Mesothelial cell of epicardium (in vitro differentiated cells): ENCODE results near the gene UQCRC2. TPM values are rescaled to one million over a fixed set of nuclear protein-coding genes. Genes with fewer than 3 reads are reported as not detected.
"Not testable (repeated sequence)": the region's sequence is repeated elsewhere in the genome, so short reads cannot be mapped to it uniquely, and the experiment has no call there.

Experiments used
- DNase-seq, 2 experiments: peaks; one replicate each; pipeline ENCODE4 v3.0.0; 2021; ENCODE audit warnings: low spot score in 2 of 2; ENCODE audit not compliant: unreplicated experiment in 2 of 2
- H3K27ac Mint-ChIP-seq: 2 replicates; pipeline ENCODE4 v1.8.0; 2021; ENCODE audit warnings: mixed read lengths
- H3K27me3 Mint-ChIP-seq: 2 replicates; pipeline ENCODE4 v1.8.0; 2021; ENCODE audit warnings: low read depth, mixed read lengths
- H3K36me3 Mint-ChIP-seq: 2 replicates; pipeline ENCODE4 v1.8.0; 2021; ENCODE audit warnings: mixed read lengths
- H3K4me1 Mint-ChIP-seq: 2 replicates; pipeline ENCODE4 v1.8.0; 2021; ENCODE audit warnings: mixed read lengths
- H3K4me3 Mint-ChIP-seq: 2 replicates; pipeline ENCODE4 v1.8.0; 2021; ENCODE audit warnings: mild to moderate bottlenecking, moderate library complexity, mixed read lengths
- H3K9me3 Mint-ChIP-seq: 2 replicates; pipeline ENCODE4 v1.8.0; 2021; ENCODE audit warnings: mixed read lengths
- total RNA-seq: library from RNA; stranded (reverse); gene quantifications from 3 replicates; pipeline ENCODE4 v1.2.1, GENCODE V29; 2021
- TF ChIP-seq, protein P1 (sequence below): fragments of 200-600 bp; sonication (generic); IDR thresholded peaks from one replicate; pipeline ENCODE4 v1.5.0; 2021; ENCODE audit warnings: antibody characterized with exemption; ENCODE audit not compliant: unreplicated experiment

The UQCRC2 gene
- total RNA-seq, 1 donor from 2014 or later = 199 TPM

DNA sequence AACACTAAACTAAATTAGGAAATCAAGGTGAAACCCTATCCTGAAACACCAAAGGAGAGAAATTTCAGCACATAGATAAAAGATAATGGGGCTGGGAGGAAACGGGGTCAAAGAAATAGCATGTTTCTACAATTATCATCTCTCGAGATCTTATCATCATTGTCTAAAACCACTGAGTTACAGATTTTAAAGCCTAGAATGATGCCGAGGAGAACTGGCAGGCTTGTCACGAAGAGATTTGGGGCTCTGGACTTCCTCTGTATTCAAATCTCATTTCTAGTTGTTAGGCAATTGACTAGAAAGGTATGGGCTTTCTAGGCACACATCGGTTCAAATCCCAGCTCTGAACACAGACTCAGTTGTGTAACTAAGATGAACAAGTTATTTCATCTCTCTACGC, 38.5 kb downstream of the UQCRC2 start:
- no peaks in the 10 kb centered on the region for H3K4me1 Mint-ChIP-seq
- no peak for DNase-seq
- no peak overlapping the region for H3K4me3 Mint-ChIP-seq
- peaks cover 3% of the 10 kb centered on the region for H3K36me3 Mint-ChIP-seq
- H3K9me3 Mint-ChIP-seq = no peaks in the 10 kb centered on the region
- TF ChIP-seq, protein P1, sequence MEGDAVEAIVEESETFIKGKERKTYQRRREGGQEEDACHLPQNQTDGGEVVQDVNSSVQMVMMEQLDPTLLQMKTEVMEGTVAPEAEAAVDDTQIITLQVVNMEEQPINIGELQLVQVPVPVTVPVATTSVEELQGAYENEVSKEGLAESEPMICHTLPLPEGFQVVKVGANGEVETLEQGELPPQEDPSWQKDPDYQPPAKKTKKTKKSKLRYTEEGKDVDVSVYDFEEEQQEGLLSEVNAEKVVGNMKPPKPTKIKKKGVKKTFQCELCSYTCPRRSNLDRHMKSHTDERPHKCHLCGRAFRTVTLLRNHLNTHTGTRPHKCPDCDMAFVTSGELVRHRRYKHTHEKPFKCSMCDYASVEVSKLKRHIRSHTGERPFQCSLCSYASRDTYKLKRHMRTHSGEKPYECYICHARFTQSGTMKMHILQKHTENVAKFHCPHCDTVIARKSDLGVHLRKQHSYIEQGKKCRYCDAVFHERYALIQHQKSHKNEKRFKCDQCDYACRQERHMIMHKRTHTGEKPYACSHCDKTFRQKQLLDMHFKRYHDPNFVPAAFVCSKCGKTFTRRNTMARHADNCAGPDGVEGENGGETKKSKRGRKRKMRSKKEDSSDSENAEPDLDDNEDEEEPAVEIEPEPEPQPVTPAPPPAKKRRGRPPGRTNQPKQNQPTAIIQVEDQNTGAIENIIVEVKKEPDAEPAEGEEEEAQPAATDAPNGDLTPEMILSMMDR = no peak
- H3K27ac Mint-ChIP-seq = no peak overlapping the region
- H3K27me3 Mint-ChIP-seq = no peaks in the 10 kb centered on the region

DNA sequence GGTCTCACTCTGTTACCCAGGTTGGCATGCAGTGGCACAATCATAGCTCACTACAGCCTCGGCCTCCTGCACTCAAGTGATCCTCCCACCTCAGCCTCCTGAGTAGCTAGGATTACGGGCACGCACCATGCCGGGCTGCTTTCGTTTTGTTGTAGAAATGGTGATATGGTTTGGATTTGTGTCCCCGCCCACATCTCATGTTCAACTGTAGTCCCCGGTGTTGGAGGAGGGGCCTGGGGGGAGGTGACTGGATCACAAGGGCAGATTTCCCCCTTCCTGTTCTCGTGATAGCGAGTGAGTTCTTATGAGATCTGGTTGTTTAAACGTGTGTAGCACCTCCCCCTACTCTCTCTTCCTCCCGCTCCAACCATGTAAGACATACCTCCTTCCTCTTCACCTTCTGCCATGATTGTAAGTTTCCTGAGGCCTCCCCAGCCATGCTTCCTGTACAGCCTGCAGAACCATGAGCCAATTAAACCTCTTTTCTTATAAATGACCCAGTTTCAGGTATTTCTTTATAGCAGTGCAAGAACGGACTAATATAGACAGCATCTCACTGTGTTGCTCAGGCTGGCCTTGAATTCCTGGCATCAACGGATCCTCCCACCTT, 41.8 kb downstream of the UQCRC2 start:
- no peak overlapping the region for H3K27ac Mint-ChIP-seq
- no peak overlapping the region for H3K4me3 Mint-ChIP-seq
- TF ChIP-seq, protein P1 = no peak
- H3K4me1 Mint-ChIP-seq = peaks cover 2% of the 10 kb centered on the region
- no peaks in the 10 kb centered on the region for H3K9me3 Mint-ChIP-seq
- H3K36me3 Mint-ChIP-seq = no peaks in the 10 kb centered on the region
- H3K27me3 Mint-ChIP-seq = no peaks in the 10 kb centered on the region
- DNase-seq = no peak

DNA sequence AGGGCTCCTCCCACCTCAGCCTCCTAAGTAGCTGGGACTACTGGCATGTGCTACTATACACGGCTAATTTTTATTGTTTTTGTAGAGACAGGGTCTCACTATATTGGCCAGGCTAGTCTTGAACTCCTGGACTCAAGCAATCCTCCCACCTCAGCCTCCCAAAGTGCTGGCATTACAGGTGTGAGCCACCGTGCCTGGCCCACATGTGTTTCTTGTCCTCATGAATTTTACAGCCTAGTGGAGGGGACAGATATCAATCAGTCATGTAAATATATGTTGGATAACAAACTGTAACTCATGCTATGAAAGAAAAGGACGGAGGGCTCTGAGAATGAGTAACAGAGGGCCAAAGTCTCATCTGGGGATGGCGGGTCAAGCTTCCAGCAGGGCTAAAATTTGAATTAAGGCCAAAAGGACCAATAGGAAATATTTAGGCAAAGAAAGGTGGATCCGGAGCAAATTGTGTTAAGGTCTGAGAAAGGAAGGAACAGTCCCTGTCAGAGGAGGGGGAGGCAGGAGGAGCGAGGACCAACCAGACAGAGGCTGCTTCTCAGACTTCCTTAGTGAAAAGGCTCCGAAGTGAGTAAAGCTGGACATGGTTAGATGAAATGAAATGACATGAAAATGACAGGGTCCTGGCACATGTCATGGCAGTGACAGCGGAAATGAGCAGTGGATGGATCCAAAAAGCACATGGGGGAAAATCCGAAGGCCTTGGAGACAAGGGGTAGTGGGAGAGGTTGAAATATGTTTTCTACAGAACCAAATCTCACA, 43.9 kb downstream of the UQCRC2 start:
- H3K4me1 Mint-ChIP-seq = peaks cover 8% of the 10 kb centered on the region
- no peak overlapping the region for H3K27ac Mint-ChIP-seq
- no peak overlapping the region for H3K4me3 Mint-ChIP-seq
- TF ChIP-seq, protein P1 = no peak
- no peaks in the 10 kb centered on the region for H3K9me3 Mint-ChIP-seq
- H3K27me3 Mint-ChIP-seq = peaks cover 8% of the 10 kb centered on the region
- H3K36me3 Mint-ChIP-seq = no peaks in the 10 kb centered on the region
- no peak for DNase-seq

DNA sequence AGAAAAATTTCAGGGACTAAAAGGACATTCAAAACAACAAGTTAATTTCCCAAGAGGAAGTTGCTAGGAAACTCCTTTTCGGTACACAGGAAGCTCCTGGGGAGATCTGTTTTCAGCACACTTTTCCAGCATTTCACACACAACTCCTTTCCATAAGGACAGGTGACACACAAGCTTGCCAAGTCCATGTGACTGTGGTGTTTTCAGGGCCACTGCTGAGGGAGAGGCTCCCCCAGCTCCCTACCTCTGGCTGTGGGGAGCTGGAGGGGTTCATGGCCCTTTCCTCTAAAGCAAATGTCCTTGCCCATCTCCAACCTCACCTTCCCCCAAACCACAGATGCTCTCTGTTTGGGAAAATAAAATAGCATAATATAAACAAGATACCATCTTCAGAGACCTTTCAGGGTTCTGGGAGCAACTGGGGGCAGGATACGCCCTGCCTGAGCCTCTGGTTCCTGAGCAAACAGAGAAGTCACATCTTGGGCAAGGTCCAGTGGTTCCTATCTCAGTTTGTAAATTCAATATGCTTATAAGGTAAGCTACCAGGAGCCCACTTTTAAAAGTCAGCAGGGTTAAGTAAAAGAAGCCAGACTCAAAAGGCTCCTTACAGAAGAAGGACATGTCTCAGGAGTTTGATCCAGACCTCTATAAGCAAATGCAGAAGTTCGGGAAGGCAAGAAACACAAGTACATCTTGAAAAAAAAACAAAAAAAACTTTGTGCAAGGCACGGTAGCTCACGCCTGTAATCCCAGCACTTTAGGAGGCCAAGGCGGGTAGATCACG, 44.7 kb downstream of the UQCRC2 start:
- DNase-seq = no peak
- Mint-ChIP-seq H3K27ac (no peak overlapping the region), H3K4me1 (peaks cover 8% of the 10 kb centered on the region), H3K36me3 (no peaks in the 10 kb centered on the region), H3K4me3 (no peak overlapping the region), H3K27me3 (peaks cover 11% of the 10 kb centered on the region), H3K9me3 (no peaks in the 10 kb centered on the region)
- TF ChIP-seq, protein P1 = no peak

DNA sequence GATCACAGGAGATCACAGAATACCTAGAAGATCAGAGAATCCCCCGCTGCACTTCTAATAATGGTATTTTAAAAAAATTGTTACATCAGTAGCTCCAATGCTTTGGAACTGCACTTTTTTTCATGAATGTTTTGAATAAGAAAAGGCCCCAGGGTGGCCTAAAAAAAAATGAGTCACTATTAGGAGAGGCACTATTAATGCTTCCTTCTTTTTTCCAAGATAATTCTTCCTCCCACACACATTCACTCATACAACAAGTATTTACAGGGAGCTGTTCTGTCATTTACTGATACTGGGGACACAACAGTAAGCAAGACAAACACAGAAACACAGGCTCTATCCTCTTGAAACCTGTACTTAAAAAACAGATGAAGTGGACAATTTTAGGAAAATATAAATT, 48.4 kb downstream of the UQCRC2 start:
- Mint-ChIP-seq H3K27ac (no peak overlapping the region), H3K4me3 (no peak overlapping the region), H3K9me3 (no peaks in the 10 kb centered on the region), H3K27me3 (peaks cover 34% of the 10 kb centered on the region), H3K36me3 (no peaks in the 10 kb centered on the region), H3K4me1 (peaks cover 8% of the 10 kb centered on the region)
- TF ChIP-seq, protein P1 = no peak
- no peak for DNase-seq

DNA sequence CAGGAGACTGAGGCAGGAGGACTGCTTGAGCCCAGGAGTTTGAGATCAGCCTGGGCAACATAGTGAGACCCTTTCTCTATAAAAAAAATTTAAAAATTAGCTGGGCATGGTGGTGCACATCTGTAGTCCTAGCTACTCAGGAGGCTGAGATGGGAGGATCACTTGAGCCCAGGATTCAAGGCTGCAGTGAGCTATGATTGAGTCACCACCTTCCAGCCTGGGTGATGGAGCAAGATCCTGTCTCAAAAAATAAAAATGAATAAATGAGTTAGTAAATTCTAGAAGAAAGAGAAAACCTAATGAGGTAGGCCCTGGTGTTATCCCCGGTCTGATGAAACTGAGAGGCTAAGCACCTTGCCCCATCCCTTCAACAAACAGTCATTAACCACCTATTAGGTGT, 48.9 kb downstream of the UQCRC2 start:
- H3K36me3 Mint-ChIP-seq, H3K4me3 Mint-ChIP-seq, DNase-seq, H3K27ac Mint-ChIP-seq, H3K9me3 Mint-ChIP-seq: not testable (repeated sequence)
- Mint-ChIP-seq H3K4me1 (peaks cover 10% of the 10 kb centered on the region), H3K27me3 (peaks cover 34% of the 10 kb centered on the region)
